ENCODE measurements around the gene SPP1.
"Not testable (repeated sequence)": the region's sequence is repeated elsewhere in the genome, so short reads cannot be mapped to it uniquely, and the experiment has no call there.

SPP1 gene

DNA sequence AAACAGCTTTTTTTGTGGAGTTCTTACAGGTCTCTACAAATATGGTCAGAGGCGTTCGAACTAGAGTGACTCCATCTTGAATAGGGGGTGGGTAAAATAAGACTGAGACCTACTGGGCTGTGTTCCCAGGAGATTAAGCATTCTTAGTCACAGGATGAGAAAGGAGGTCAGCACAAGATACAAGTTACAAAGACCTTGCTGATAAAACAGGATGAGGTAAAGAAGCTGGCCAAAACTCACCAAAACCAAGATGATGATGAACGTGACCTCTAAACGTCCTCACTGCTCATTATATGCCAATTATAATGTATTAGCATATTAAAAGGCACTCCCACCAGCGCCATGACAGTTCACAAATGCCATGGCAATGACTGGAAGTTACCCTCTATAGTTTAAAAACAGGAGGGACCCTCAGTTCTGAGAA, 42.8 kb upstream of the SPP1 start:
- Histone ChIP-seq H3K79me2 (ENCODE audit: insufficient read depth, low read depth) (no peaks in the 10 kb centered on the region), H3K4me2 (no peak overlapping the region), H3K9ac (no peak overlapping the region), H3K27me3 (ENCODE audit: insufficient read depth, low read depth) (no peaks in the 10 kb centered on the region), H3K4me1 (ENCODE audit: low read depth, poor library complexity, severe bottlenecking) (no peaks in the 10 kb centered on the region), H3K4me3 (IDR thresholded peaks at IDR 0.05; ENCODE audit: insufficient read depth, low read depth, low read length) (no peak overlapping the region), H4K20me1 (ENCODE audit: insufficient read depth) (no peaks in the 10 kb centered on the region), H3K36me3 (ENCODE audit: insufficient read depth) (no peaks in the 10 kb centered on the region), H3K27ac (no peak overlapping the region), H2AFZ (ENCODE audit: low read depth) (no peak overlapping the region)
- TF ChIP-seq, protein P1, sequence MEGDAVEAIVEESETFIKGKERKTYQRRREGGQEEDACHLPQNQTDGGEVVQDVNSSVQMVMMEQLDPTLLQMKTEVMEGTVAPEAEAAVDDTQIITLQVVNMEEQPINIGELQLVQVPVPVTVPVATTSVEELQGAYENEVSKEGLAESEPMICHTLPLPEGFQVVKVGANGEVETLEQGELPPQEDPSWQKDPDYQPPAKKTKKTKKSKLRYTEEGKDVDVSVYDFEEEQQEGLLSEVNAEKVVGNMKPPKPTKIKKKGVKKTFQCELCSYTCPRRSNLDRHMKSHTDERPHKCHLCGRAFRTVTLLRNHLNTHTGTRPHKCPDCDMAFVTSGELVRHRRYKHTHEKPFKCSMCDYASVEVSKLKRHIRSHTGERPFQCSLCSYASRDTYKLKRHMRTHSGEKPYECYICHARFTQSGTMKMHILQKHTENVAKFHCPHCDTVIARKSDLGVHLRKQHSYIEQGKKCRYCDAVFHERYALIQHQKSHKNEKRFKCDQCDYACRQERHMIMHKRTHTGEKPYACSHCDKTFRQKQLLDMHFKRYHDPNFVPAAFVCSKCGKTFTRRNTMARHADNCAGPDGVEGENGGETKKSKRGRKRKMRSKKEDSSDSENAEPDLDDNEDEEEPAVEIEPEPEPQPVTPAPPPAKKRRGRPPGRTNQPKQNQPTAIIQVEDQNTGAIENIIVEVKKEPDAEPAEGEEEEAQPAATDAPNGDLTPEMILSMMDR (conservative IDR thresholded peaks at IDR 0.05; ENCODE audit: low read depth, low read length) = no peak

DNA sequence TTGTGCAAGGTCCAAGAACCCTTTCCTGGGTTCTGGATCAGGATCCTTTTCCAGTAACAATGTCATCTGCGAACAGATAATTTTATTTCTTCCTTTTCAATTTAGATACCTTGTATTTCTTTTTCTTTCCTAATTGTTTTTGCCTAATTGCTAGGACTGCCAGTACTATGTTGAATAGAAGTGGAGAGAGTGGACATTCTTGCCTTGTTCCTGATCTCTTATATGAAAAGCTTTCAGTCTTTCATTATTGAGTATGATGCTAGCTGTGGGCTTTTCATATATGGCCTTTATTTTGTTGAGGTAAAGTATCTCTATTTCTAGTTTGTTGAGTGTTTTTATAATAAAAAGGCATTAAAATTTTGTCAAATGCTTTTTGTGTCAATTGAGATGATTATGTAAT, 42.2 kb upstream of the SPP1 start:
- no peaks in the 10 kb centered on the region for H4K20me1 ChIP-seq (ENCODE audit: insufficient read depth)
- no peaks in the 10 kb centered on the region for H3K4me1 ChIP-seq (ENCODE audit: low read depth, poor library complexity, severe bottlenecking)
- H3K79me2 ChIP-seq (ENCODE audit: insufficient read depth, low read depth) = no peaks in the 10 kb centered on the region
- no peak overlapping the region for H3K4me2 ChIP-seq
- no peak overlapping the region for H3K9ac ChIP-seq
- H2AFZ ChIP-seq (ENCODE audit: low read depth) = no peak overlapping the region
- no peak overlapping the region for H3K4me3 ChIP-seq (IDR thresholded peaks at IDR 0.05; ENCODE audit: insufficient read depth, low read depth, low read length)
- TF ChIP-seq, protein P1 (conservative IDR thresholded peaks at IDR 0.05; ENCODE audit: low read depth, low read length) = no peak
- H3K27me3 ChIP-seq (ENCODE audit: insufficient read depth, low read depth) = no peaks in the 10 kb centered on the region
- no peak overlapping the region for H3K27ac ChIP-seq
- H3K36me3 ChIP-seq (ENCODE audit: insufficient read depth) = no peaks in the 10 kb centered on the region

DNA sequence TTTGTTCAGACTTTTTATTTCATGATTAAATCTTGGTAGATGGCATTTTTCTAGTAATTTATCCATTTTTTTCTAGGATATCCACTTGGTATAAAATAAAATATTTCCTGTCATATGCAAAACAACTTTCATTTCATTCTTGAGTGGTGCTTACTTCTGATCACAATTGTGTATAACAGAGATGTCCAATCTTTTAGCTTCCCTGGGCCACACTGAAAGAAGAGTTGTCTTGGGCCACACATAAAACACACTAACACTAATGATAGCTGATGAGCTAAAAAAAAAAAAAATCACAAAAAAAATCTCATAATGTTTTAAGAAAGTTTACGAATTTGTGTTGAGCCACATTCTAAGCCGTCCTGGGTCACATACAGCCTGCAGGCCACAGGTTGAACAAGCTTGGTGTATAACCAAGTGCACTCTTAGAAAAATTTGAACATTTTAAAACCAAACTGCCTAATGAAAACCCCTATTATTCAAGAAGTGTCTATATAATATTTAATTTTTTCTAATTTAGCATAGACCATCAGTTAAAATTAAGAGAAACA, 41.3 kb upstream of the SPP1 start:
- TF ChIP-seq, protein P1 (conservative IDR thresholded peaks at IDR 0.05; ENCODE audit: low read depth, low read length) = no peak
- H3K4me1 ChIP-seq (ENCODE audit: low read depth, poor library complexity, severe bottlenecking) = no peaks in the 10 kb centered on the region
- no peak overlapping the region for H3K9ac ChIP-seq
- no peak overlapping the region for H3K4me2 ChIP-seq
- no peaks in the 10 kb centered on the region for H3K79me2 ChIP-seq (ENCODE audit: insufficient read depth, low read depth)
- no peak overlapping the region for H2AFZ ChIP-seq (ENCODE audit: low read depth)
- no peaks in the 10 kb centered on the region for H3K36me3 ChIP-seq (ENCODE audit: insufficient read depth)
- no peak overlapping the region for H3K27ac ChIP-seq
- no peaks in the 10 kb centered on the region for H3K27me3 ChIP-seq (ENCODE audit: insufficient read depth, low read depth)
- no peaks in the 10 kb centered on the region for H4K20me1 ChIP-seq (ENCODE audit: insufficient read depth)
- no peak overlapping the region for H3K4me3 ChIP-seq (IDR thresholded peaks at IDR 0.05; ENCODE audit: insufficient read depth, low read depth, low read length)

DNA sequence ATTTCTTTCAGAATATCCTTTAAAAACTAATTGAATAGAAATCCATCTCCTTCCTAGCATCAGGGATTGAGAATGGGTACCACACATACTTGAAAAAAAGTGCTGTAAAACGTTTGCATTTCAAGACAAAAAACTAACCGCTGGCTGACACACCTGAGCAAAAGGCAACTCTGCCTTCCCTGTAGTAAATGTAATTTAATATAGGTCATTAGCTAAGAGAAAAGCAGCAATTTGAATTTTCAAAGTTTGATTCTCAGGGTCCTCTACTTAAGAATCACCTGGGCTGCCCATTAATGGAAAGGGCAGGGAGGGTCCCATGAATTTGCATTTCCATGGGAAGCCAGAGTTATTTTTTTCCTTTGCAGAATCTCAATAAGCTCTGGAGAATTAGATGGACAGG, 40.5 kb upstream of the SPP1 start:
- Histone ChIP-seq H3K4me1 (ENCODE audit: low read depth, poor library complexity, severe bottlenecking) (no peaks in the 10 kb centered on the region), H3K4me2 (no peak overlapping the region), H3K79me2 (ENCODE audit: insufficient read depth, low read depth) (no peaks in the 10 kb centered on the region), H2AFZ (ENCODE audit: low read depth) (no peak overlapping the region), H4K20me1 (ENCODE audit: insufficient read depth) (no peaks in the 10 kb centered on the region), H3K36me3 (ENCODE audit: insufficient read depth) (no peaks in the 10 kb centered on the region), H3K4me3 (IDR thresholded peaks at IDR 0.05; ENCODE audit: insufficient read depth, low read depth, low read length) (no peak overlapping the region), H3K9ac (no peak overlapping the region), H3K27me3 (ENCODE audit: insufficient read depth, low read depth) (no peaks in the 10 kb centered on the region), H3K27ac (no peak overlapping the region)
- TF ChIP-seq, protein P1 (conservative IDR thresholded peaks at IDR 0.05; ENCODE audit: low read depth, low read length) = no peak

DNA sequence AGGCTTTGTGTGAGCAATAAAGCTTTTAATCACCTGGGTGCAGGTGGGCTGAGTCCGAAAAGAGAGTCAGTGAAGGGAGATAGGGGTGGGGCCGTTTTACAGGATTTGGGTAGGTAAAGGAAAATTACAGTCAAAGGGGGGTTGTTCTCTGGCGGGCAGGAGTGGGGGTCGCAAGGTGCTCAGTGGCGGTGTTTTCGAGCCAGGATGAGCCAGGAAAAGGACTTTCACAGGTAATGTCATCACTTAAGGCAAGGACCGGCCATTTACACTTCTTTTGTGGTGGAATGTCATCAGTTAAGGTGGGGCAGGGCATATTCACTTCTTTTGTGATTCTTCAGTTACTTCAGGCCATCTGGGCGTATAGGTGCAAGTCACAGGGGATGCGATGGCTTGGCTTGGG, 39.6 kb upstream of the SPP1 start:
- H3K79me2 ChIP-seq (ENCODE audit: insufficient read depth, low read depth); H3K9ac ChIP-seq: not testable (repeated sequence)

More for the DNA sequence above, 39.6 kb upstream of the SPP1 start:
- H4K20me1 ChIP-seq (ENCODE audit: insufficient read depth); H3K4me3 ChIP-seq (IDR thresholded peaks at IDR 0.05; ENCODE audit: insufficient read depth, low read depth, low read length); H3K4me2 ChIP-seq; H3K4me1 ChIP-seq (ENCODE audit: low read depth, poor library complexity, severe bottlenecking); H3K36me3 ChIP-seq (ENCODE audit: insufficient read depth); H3K27me3 ChIP-seq (ENCODE audit: insufficient read depth, low read depth); H3K27ac ChIP-seq; H2AFZ ChIP-seq (ENCODE audit: low read depth): not testable (repeated sequence)
